T1000 (cell line): ENCODE results near the gene SPRED2.
A peak's percentile ranks its signal among the peaks of the same experiment; 100 is the strongest.

ENCODE experiments used
- DNase-seq: peaks from one replicate; lab custom pipeline; 2025; ENCODE audit warnings: mixed read lengths; lab: John Stamatoyannopoulos, UW

SPRED2 gene

GRCh38 chr2:65442420-65443020, 10.1 kb upstream of the SPRED2 start:
- DNase-seq = no peak

- DNase-seq = no peak
Observed at GRCh38 chr2:65438137-65438899, 5.9 kb upstream of the SPRED2 start.

GRCh38 chr2:65437392-65438135, 5.2 kb upstream of the SPRED2 start:
- DNase-seq = no peak

GRCh38 chr2:65436824-65437221, 4.4 kb upstream of the SPRED2 start:
- no peak for DNase-seq

GRCh38 chr2:65436169-65436823, 3.9 kb upstream of the SPRED2 start:
- peak; percentile 84 for DNase-seq

- peak; percentile 84 for DNase-seq
Observed at GRCh38 chr2:65435625-65436168, 3.3 kb upstream of the SPRED2 start.

- DNase-seq = no peak
Observed at GRCh38 chr2:65434592-65435241, 2.3 kb upstream of the SPRED2 start.

GRCh38 chr2:65431421-65432226, 775 bp downstream of the SPRED2 start:
- no peak for DNase-seq

GRCh38 chr2:65430603-65431420, 1.6 kb downstream of the SPRED2 start:
- peak; percentile 55 for DNase-seq

- no peak for DNase-seq
Observed at GRCh38 chr2:65429786-65430602, 2.4 kb downstream of the SPRED2 start.

- DNase-seq = no peak
Observed at GRCh38 chr2:65427532-65427931, 4.9 kb downstream of the SPRED2 start.

- no peak for DNase-seq
Observed at GRCh38 chr2:65425276-65425675, 7.1 kb downstream of the SPRED2 start.

GRCh38 chr2:65424391-65424790, 8.0 kb downstream of the SPRED2 start:
- DNase-seq = no peak

GRCh38 chr2:65421432-65421748, 11.0 kb downstream of the SPRED2 start:
- no peak for DNase-seq

GRCh38 chr2:65420712-65421431, 11.5 kb downstream of the SPRED2 start:
- no peak for DNase-seq

- no peak for DNase-seq
Observed at GRCh38 chr2:65417509-65418085, 14.8 kb downstream of the SPRED2 start.

GRCh38 chr2:65416945-65417344, 15.5 kb downstream of the SPRED2 start:
- DNase-seq = no peak

- no peak for DNase-seq
Observed at GRCh38 chr2:65416321-65416720, 16.1 kb downstream of the SPRED2 start.
